Putamen (tissue), 1 donor: ENCODE results near the gene NIPAL3.

ENCODE experiments used
- DNase-seq: peaks from one replicate; pipeline ENCODE4 v3.0.0-alpha.2; 2016; ENCODE audit warnings: low spot score

Gene NIPAL3

GRCh38 chr1:24390924-24391782, 24.4 kb upstream of the NIPAL3 start:
- peak; percentile 80 for DNase-seq

DNA sequence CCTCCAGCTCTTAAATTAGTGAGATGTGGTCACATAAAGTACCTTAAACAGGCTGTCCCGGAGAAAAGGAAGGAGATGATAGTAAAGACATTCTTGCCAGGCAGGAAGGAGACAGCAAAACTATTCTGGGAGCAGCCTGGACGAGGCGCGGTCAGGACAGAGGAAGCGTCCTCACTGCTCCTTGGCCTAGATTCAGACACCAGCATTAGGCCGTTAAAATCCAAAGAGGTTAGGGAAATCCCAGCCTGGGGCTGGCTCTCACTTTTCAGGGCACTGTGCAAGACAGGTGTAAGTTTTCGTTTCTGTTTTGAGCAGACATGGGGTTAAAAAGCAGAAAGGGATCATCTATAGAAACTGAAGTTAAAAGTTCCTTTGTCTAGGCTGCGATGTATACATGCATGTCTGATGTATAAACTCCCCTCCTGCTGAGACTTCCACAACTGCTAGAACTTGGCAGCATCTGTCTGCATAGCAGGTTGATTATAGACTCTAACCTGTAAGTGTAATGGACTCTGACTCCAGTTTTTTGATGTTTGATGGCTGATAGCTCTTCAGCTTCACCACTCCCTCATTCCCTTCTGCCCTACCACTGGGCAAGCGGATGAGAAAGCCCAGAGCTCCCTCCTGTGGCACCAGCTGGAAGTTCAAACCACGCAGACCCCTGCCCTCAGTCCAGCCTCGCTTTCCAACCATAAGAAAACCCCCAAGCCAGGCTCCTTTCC, 23.6 kb upstream of the NIPAL3 start:
- peak; percentile 57 for DNase-seq

DNA sequence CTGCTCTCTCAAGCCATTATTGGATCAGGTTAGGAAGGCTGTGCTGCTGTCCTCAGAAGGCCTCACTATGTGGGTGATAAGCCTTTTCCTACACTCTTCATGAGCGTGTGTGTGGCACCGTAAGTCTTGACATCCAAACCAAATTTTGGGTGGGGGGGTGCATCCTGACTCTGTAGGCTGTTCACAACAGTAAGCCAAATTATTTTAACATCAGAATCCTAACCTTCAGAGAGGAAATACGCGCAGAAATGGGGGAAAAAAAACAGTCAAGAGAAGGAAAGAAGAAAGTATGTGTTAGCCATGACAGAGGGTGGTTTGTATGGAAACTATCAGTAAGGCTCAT, 23.0 kb upstream of the NIPAL3 start:
- no peak for DNase-seq

DNA sequence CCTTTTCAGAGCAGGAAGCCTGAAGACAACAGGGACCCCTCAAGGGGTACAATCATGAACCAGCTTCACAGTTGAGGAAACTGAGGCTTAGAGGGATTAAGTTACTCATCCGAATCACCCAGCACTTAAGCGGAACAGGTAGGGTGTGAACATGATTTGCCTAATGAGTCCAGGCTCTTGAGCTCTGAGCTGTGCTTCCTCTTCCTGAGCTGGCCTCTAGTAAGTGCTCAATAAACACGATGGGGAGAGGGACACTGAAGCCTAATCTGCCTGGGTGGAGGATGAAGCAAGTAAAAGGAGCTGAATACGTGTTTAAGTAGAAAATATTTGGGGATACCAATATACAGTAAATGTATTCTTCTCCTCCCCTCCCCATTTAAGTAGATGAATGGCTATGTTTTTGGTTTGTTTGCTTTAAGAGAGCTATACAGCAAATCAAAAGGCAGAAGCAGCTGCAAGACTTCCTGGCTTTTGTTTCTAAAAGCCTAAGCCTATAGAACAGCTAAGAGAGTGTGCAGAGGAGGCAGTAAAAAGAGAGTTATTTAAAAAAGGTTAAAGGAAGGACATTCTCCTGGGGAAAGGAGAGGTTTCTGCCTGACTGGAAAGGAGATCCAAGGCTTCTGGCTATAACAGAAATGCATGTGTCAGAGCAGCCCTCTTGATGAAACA, 22.5 kb upstream of the NIPAL3 start:
- no peak for DNase-seq

GRCh38 chr1:24393892-24394291, 21.7 kb upstream of the NIPAL3 start:
- no peak for DNase-seq

DNA sequence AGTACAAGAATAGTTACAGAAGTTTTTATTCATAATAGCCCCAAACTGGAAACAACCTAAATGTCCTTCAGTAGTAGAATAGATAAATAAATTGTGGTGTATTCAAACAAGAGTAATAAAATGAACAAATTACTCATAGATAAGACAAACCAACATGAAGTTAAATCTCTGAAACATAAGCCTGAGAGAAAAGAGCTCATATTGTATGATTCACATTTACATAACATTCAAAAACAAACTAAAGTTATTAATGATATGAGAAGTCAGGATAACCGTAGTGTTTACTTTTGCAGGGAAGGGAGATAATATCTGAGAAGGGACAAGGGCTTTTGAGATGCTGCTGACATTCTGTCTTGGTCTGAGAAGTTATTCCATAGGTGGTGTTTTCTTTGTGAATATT, 15.5 kb upstream of the NIPAL3 start:
- DNase-seq, result no peak

GRCh38 chr1:24403806-24404205, 11.8 kb upstream of the NIPAL3 start:
- DNase-seq, result peak; percentile 64

DNA sequence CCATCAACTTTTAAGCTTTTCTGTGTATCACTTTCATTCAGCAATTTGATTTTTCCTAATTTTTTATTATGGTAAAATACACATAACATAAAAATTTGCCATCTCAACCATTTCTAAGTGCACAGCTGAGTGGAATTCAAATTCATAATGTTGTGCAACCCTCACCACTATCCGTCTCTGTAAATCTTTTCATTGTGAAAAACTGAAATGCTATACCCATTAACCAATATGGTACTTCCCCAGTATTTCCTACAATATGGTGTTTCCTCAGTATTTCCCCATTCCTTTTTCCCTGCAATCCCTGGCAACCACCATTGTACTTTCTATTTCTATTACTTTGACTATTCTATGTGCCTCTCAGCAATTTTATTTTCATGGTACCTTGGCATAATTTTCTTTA, 8.8 kb upstream of the NIPAL3 start:
- DNase-seq, result no peak

GRCh38 chr1:24409535-24409934, 6.1 kb upstream of the NIPAL3 start:
- DNase-seq, result no peak

DNA sequence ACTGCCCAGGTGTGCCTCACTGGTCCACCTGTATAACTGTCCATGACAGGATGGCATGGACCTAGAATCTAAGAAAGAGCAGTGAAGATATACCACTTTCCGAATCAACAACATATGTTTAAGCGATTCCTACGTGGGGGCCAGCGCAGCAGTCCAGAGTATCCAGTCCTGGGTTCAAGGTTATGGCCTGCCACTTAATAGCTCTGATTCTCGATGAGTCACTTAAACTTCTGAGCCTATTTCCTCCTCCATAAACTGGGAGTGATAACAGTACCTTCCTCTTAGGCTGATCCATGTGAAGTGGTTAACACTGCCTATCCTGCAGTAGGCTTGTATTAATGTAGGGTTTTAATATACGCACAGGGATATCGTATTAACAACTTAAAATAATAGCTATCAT, 4.9 kb upstream of the NIPAL3 start:
- no peak for DNase-seq

GRCh38 chr1:24411963-24412362, 3.6 kb upstream of the NIPAL3 start:
- no peak for DNase-seq

DNA sequence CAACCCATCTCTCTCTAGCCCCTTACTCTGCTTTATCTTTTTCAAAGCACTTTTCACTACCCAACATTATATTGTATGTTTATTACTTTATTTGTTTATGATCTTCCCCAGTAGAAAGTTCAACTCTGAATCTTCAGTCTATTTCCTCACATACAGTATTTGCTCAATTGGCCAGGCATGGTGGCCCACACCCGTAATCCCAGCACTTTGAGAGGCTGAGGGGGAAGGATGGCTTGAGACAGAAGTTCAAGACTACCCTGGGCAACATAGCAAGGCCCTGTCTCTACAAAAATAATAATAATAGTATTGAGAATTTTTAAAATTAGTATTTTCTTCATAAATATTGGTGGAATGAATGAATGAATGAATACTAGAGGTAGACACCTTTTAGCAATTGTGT, 3.2 kb upstream of the NIPAL3 start:
- DNase-seq, result no peak

- DNase-seq, result peak; percentile 89
Observed at GRCh38 chr1:24413350-24414163, 2.0 kb upstream of the NIPAL3 start, which contains the start of gene STPG1. Gene STPG1, minus strand, starts transcription at chr1:24413782. Its CDS starts 12,394 bp downstream, at chr1:24401388.

GRCh38 chr1:24414775-24415333, 748 bp upstream of the NIPAL3 start:
- DNase-seq, result no peak

- no peak for DNase-seq
Observed at GRCh38 chr1:24415910-24416665, 486 bp downstream of the NIPAL3 start.

DNA sequence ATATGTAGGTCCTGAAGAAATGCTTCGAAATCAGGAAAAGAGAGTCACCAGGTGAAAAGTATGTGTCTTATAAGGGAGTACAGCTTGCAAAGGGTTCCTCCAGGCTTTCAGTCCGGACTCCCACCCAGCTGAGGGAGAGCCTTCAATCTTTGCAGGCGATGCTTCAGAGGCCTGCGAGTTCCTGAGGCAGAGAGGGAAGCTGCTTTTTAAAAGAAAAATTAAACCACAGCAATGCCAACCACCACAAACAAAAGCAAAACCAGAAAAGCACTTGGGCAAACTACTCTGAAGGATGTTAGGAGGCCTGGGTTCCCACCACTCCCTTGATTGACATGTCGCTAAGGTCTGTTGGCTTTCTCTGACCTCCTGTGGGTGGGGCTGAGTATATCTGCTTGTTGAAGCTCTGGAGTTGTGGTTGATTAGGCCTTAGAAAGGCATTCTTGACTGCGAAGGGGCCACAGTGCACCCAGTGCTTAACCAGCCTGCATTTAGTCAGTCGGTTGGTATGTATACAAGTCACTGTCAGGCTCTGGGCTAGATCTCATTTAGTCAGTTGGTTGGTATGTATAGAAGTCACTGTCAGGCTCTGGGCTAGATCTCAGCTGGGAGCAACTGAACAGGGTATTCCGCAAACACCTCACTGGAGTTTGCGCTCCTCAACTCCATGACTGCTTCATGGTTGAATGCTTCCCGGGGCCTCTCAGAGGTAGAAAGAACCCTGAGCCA, 1.2 kb downstream of the NIPAL3 start:
- DNase-seq, result no peak

DNA sequence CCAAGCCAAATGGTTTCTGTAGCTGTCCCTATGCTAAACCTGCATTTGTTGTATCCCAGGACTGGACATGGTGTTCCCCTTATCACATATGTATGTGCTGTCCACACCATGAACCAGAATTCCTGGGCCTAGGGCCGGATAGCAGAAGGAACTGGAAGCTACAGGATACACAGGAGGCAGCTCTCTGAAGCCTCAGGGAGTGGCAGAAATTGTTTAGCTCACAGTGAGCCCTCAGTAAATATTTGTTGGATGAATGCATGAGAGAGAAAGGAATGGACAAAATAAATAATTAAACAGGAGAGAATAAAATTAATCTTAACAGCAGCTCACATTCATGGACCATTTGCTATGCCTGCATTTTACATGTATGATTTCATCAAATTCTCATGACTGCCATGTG, 2.1 kb downstream of the NIPAL3 start:
- no peak for DNase-seq

- peak; percentile 75 for DNase-seq
Observed at GRCh38 chr1:24418898-24419628, 3.5 kb downstream of the NIPAL3 start.

DNA sequence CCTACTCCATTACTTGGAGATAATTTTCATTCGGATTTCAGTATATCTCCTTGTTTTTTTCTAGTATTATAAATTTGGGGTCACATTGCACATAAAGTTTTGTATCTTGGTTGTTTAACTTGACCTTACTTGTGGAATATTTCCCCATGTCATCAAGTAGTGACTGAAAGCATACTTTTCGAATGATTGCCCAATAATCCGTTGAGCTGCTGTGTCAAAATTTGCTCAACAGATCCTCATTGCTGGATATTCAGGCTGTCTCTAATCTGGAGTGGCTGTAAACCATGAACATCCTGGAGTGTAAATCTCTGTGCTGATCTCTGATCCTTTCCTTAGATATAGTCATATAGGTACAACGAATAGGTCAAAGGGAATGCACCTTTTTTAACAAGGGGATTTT, 4.9 kb downstream of the NIPAL3 start:
- DNase-seq, result no peak

DNA sequence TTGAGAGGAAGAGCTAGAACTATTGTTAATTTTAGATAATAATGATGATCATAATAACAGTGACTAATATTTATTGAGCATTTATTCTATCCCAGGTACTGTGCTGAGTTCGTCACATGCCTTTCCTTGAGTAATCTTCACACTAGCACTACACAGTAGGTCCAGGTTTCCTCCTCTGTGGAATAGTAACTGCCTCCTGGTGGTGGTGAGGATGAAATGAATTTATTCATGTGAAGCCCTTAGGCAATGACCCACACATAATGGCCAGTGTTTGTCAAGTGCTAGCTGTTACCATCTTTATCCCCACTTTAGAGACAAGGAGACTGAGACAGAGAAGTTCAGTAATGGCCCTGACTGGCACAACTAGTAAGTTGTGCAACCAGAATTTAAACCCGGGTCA, 5.9 kb downstream of the NIPAL3 start:
- DNase-seq, result no peak
